OCI-LY3 (cell line): ENCODE data around the gene AMFR.

Experiments
- EZH2phosphoT487 ChIP-seq: fragments of 200-600 bp; shearing (Covaris generic); IDR thresholded peaks from 2 replicates; pipeline ENCODE4 v1.6.1; 2018; ENCODE audit warnings: antibody characterized with exemption, mixed run types, low read depth
- TF ChIP-seq, protein P1 (sequence below): fragments of 200-600, 300-600 bp; sonication (generic); IDR thresholded peaks from 2 replicates; pipeline ENCODE4 v1.5.1; 2014; ENCODE audit warnings: antibody characterized with exemption, low read length, low read depth

GRCh38 chr16:56372013-56372634 lies 53.2 kb downstream of the AMFR start:
- TF ChIP-seq, protein P1, sequence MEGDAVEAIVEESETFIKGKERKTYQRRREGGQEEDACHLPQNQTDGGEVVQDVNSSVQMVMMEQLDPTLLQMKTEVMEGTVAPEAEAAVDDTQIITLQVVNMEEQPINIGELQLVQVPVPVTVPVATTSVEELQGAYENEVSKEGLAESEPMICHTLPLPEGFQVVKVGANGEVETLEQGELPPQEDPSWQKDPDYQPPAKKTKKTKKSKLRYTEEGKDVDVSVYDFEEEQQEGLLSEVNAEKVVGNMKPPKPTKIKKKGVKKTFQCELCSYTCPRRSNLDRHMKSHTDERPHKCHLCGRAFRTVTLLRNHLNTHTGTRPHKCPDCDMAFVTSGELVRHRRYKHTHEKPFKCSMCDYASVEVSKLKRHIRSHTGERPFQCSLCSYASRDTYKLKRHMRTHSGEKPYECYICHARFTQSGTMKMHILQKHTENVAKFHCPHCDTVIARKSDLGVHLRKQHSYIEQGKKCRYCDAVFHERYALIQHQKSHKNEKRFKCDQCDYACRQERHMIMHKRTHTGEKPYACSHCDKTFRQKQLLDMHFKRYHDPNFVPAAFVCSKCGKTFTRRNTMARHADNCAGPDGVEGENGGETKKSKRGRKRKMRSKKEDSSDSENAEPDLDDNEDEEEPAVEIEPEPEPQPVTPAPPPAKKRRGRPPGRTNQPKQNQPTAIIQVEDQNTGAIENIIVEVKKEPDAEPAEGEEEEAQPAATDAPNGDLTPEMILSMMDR: no peak
- TF ChIP-seq EZH2phosphoT487: no peak
